Tibial nerve (tissue), 3 donors: ENCODE results near the gene CNTN5.

Experiments used
- POLR2A ChIP-seq, 2 donors: fragments of 450-650 bp; IDR thresholded peaks; one replicate each; pipeline ENCODE4 v1.6.1; 2017; ENCODE audit warnings: antibody characterized with exemption in 2 of 2, mild to moderate bottlenecking in 2 of 2, moderate library complexity in 2 of 2
- TF ChIP-seq, protein P1 (sequence below), 5 experiments: fragments of 200-600 bp in 3 of 5; fragments of 450-650 bp in 2 of 5; sonication (generic) in 3 of 5; IDR thresholded peaks; one replicate each; pipeline ENCODE4 v1.5.1; 2016 to 2019; ENCODE audit warnings: antibody characterized with exemption in 5 of 5, mild to moderate bottlenecking in 3 of 5, moderate library complexity in 2 of 5

DNA sequence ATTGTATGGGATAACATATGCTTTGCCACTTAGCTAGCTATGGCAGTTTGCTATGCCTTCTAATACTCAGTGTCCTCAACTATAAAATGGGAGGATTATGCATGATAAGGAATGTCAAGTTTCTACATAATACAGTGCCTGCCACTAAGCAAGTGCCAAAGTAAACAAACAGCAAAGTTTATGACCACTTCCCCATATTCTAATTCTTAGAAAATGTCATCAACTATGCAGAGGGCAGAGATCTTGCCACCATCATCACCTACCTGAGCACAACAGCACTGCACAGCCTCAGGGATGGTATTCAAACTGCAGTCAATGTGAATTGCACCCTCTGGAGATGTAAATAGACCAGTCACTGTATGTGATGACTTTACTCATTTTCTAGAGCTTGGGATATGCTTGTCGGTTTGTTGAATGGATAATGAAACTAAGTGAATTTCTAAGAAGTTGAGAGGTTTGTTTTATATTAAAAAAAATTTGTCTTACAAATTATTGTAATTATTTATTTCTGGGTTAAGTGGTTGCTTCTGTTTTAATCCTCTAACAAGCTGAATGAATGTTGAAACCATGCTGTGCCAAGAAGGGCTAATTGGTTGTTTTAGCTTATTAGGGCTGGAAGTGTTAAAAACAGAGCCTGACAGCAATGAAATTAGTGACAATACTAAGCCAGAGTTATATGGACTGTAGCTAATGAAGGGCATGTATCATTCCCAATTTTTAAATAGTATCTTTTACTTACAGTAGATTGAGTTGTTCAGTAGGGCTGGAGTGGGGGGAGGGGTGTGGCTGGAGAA, 398.4 kb downstream of the CNTN5 start:
- TF ChIP-seq, protein P1, sequence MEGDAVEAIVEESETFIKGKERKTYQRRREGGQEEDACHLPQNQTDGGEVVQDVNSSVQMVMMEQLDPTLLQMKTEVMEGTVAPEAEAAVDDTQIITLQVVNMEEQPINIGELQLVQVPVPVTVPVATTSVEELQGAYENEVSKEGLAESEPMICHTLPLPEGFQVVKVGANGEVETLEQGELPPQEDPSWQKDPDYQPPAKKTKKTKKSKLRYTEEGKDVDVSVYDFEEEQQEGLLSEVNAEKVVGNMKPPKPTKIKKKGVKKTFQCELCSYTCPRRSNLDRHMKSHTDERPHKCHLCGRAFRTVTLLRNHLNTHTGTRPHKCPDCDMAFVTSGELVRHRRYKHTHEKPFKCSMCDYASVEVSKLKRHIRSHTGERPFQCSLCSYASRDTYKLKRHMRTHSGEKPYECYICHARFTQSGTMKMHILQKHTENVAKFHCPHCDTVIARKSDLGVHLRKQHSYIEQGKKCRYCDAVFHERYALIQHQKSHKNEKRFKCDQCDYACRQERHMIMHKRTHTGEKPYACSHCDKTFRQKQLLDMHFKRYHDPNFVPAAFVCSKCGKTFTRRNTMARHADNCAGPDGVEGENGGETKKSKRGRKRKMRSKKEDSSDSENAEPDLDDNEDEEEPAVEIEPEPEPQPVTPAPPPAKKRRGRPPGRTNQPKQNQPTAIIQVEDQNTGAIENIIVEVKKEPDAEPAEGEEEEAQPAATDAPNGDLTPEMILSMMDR (IDR thresholded peaks at IDR 0.05), result no peak
- no peak for TF ChIP-seq POLR2A (IDR thresholded peaks at IDR 0.05)
